AG09319 (cell line): ENCODE measurements around the gene CAMK2A.

Experiments
- DNase-seq: peaks from one replicate; pipeline ENCODE4 v3.0.0-alpha.2; 2010; ENCODE audit warnings: low read depth; ENCODE audit errors: extremely low read depth
- TF ChIP-seq, protein P1 (sequence below): IDR thresholded peaks from 2 replicates; pipeline ENCODE4 v1.5.1; 2011; ENCODE audit warnings: low read depth, mild to moderate bottlenecking, inconsistent platforms, low read length, moderate library complexity

CAMK2A gene

GRCh38 chr5:150289551-150290390 is at the start of gene CAMK2A:
TSS of gene CAMK2A (minus strand) at chr5:150289773. CDS start at chr5:150289625, 148 bp downstream.
- TF ChIP-seq, protein P1, sequence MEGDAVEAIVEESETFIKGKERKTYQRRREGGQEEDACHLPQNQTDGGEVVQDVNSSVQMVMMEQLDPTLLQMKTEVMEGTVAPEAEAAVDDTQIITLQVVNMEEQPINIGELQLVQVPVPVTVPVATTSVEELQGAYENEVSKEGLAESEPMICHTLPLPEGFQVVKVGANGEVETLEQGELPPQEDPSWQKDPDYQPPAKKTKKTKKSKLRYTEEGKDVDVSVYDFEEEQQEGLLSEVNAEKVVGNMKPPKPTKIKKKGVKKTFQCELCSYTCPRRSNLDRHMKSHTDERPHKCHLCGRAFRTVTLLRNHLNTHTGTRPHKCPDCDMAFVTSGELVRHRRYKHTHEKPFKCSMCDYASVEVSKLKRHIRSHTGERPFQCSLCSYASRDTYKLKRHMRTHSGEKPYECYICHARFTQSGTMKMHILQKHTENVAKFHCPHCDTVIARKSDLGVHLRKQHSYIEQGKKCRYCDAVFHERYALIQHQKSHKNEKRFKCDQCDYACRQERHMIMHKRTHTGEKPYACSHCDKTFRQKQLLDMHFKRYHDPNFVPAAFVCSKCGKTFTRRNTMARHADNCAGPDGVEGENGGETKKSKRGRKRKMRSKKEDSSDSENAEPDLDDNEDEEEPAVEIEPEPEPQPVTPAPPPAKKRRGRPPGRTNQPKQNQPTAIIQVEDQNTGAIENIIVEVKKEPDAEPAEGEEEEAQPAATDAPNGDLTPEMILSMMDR, result no peak
- DNase-seq, result no peak

DNA sequence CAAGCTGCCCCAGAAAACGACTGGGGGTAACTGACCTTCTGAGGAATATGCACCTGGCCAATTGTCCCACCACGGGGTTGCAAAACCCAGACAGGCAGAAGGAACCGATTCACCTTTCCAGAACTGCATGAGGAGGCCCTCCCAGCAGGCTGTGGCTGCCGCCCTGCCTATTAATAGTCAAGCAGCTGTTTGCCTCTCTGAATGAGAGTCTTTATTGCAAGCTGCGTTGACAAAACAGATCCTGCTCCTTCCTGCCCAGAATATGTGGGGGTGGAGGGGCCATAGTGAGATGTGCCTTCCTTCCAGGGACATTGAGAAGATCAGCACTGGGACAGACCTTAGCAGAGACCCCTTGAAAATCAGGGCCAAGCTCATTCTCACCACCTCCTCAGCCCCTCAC is 49.6 kb upstream of the CAMK2A start:
- TF ChIP-seq, protein P1, result no peak
- no peak for DNase-seq

DNA sequence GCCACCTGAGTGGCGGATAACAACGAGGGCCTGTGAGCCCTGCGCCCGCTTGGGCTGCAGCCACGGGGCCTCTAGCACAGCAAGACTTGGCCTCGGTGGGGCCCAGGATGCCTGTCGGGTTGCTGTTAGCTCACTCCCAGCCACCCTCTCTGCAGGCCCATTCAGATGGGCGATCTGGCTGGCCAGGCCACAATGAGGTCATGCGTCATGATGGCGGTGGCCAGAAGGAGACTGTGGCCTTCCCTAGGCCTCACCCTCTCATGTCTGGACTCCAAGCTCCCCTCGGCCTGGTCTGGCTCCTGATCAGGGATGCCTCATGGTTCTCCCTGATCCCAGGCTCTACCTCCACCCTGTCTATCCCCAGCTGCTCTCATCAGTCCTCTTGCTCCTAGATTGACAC is 49.0 kb upstream of the CAMK2A start:
- TF ChIP-seq, protein P1, result no peak
- no peak for DNase-seq

DNA sequence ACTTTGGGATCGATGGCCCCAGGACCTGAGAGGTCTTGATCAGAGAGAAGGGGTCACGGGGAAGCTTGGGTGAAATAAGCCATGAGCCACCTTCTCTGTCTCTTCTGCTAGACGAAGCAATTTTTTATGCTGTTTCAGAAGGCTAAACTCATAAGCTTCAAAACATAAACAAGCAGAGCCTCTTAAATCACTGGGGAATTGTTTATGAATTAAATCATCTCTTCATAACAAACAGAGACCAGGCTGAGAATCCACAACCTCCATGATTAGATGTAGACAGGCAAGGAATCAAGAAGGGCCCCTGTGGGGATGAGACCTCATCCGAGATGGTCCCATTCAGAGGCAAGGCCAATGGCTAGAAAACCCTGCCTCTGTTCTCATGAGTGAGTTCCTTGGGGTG is 46.2 kb upstream of the CAMK2A start:
- TF ChIP-seq, protein P1, result no peak
- DNase-seq, result no peak

DNA sequence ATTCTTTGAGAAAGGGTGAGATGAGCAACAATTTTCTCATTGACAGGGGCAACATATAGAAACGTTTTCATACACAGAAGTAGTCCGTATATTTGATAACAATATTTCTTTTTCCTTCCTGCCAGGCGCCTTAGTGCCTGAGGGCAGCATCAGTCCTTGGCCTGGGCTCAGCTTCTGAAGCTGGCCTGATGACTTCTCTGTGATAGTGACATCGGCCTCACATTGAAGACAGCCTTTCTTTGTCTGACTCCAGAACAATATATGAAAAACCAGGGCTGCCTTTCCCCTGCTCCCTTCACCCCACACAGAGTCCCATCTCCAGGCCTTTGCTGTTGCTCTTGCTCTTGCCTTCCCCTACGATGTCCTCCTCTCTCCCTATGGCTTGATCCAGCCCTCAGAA is 43.8 kb upstream of the CAMK2A start:
- TF ChIP-seq, protein P1, result no peak

GRCh38 chr5:150329881-150330876 is 40.6 kb upstream of the CAMK2A start:
- TF ChIP-seq, protein P1, result no peak
- no peak for DNase-seq

More for the DNA sequence above, 43.8 kb upstream of the CAMK2A start:
- DNase-seq, result no peak

GRCh38 chr5:150329038-150329437 is 39.5 kb upstream of the CAMK2A start:
- no peak for DNase-seq
- TF ChIP-seq, protein P1, result no peak
